Keratinocyte (primary cell): ENCODE results near the gene TRPM3. TPM values are rescaled to one million over a fixed set of nuclear protein-coding genes. Genes with fewer than 3 reads are reported as not detected.

Source experiments
- DNase-seq: peaks from one replicate; pipeline ENCODE4 v3.0.0-alpha.2; 2011; ENCODE audit warnings: low read depth, missing footprints, low spot score
- FAIRE-seq: peaks from 2 replicates; lab custom pipeline; 2011; peaks lifted over from hg19 to GRCh38; lab: Jason Lieb, UNC
- H2AFZ ChIP-seq: 2 replicates; pipeline ENCODE4 v1.6.0; 2012; ENCODE audit warnings: low read length, control low read depth, inconsistent platforms; ENCODE audit not compliant: control insufficient read depth
- H3K27ac ChIP-seq: 2 replicates; pipeline ENCODE4 v1.5.1; 2011; ENCODE audit warnings: low read length; ENCODE audit not compliant: control insufficient read depth, insufficient read depth
- H3K27me3 ChIP-seq: 3 replicates; pipeline ENCODE4 v1.6.0; 2011; ENCODE audit warnings: low read length; ENCODE audit not compliant: control insufficient read depth, insufficient read depth; ENCODE audit errors: extremely low read depth
- H3K36me3 ChIP-seq, 2 experiments: 2 replicates in 1 of 2; 3 replicates in 1 of 2; pipeline ENCODE4 v1.5.1; 2011; ENCODE audit warnings: low read length in 2 of 2, mild to moderate bottlenecking in 1 of 2; ENCODE audit not compliant: control insufficient read depth in 2 of 2, insufficient read depth in 2 of 2; ENCODE audit errors: extremely low read depth in 1 of 2
- H3K4me1 ChIP-seq: 3 replicates; pipeline ENCODE4 v1.5.1; 2011; ENCODE audit warnings: low read length; ENCODE audit not compliant: control insufficient read depth, insufficient read depth; ENCODE audit errors: extremely low read depth
- H3K4me2 ChIP-seq: 3 replicates; pipeline ENCODE4 v1.6.0; 2011; ENCODE audit warnings: low read depth, low read length; ENCODE audit not compliant: control insufficient read depth, insufficient read depth; ENCODE audit errors: extremely low read depth
- H3K4me3 ChIP-seq, 3 experiments: fragments of 200-600 bp in 1 of 3; sonication (generic) in 1 of 3; 2 replicates in 2 of 3; 3 replicates in 1 of 3; pipeline ENCODE4 v1.5.1; 2011 to 2016; ENCODE audit warnings: low read length in 3 of 3, mild to moderate bottlenecking in 3 of 3, control low read depth in 2 of 3, inconsistent platforms in 1 of 3, low read depth in 1 of 3, mixed read lengths in 1 of 3, mixed run types in 1 of 3, moderate library complexity in 1 of 3; ENCODE audit not compliant: control insufficient read depth in 2 of 3, insufficient read depth in 2 of 3; ENCODE audit errors: extremely low read depth in 1 of 3
- H3K79me2 ChIP-seq: 2 replicates; pipeline ENCODE4 v1.6.0; 2012; ENCODE audit warnings: low read length; ENCODE audit not compliant: control insufficient read depth, insufficient read depth
- H3K9ac ChIP-seq: 3 replicates; pipeline ENCODE4 v1.6.0; 2011; ENCODE audit warnings: low read length; ENCODE audit not compliant: control insufficient read depth, insufficient read depth; ENCODE audit errors: extremely low read depth
- H3K9me1 ChIP-seq: 3 replicates; pipeline ENCODE4 v1.6.0; 2011; ENCODE audit warnings: low read length; ENCODE audit not compliant: control insufficient read depth, insufficient read depth; ENCODE audit errors: extremely low read depth
- H3K9me3 ChIP-seq: 2 replicates; pipeline ENCODE4 v1.5.1; 2012; ENCODE audit warnings: low read depth, low read length; ENCODE audit not compliant: control insufficient read depth
- H4K20me1 ChIP-seq: 3 replicates; pipeline ENCODE4 v1.6.0; 2011; ENCODE audit warnings: low read length; ENCODE audit not compliant: control insufficient read depth, insufficient read depth; ENCODE audit errors: extremely low read depth
- EZH2 ChIP-seq: IDR thresholded peaks from one replicate; pipeline ENCODE4 v1.6.1; 2012; ENCODE audit warnings: inconsistent platforms, mild to moderate bottlenecking, low read length, moderate library complexity
- dilution Hi-C: fragments of 300-500 bp; cut with MboI; formaldehyde crosslinking; loops from one replicate; pipeline ENCODE4 v1.7.0; 2020; ENCODE audit warnings: low sequenced_read_pairs; ENCODE audit not compliant: extremely low pct_ligation_motif_present
- polyA plus RNA-seq, 5 experiments: library from polyadenylated mRNA; depleted of rRNA in 3 of 5; stranded (reverse) in 3 of 5; stranded (forward) in 1 of 5; unstranded in 1 of 5; fragments of >200 nt; gene quantifications; 1 replicate in 1 of 5; 2 replicates in 3 of 5; 3 replicates in 1 of 5; pipeline versions ENCODE4 v1.2.1 to v1.2.3, GENCODE V29; 2011 to 2012; ENCODE audit warnings: missing spikeins in 2 of 5, low read depth in 1 of 5, low replicate concordance in 1 of 5
- TF ChIP-seq, protein P1 (sequence below), 3 experiments: IDR thresholded peaks in 1 of 3; conservative IDR thresholded peaks in 1 of 3; optimal IDR thresholded peaks in 1 of 3; 2 replicates in 2 of 3; 3 replicates in 1 of 3; pipeline versions ENCODE3 to v1.5.1; 2011; ENCODE audit warnings: low read length in 3 of 3, mild to moderate bottlenecking in 3 of 3, moderate library complexity in 2 of 3, control low read depth in 1 of 3, inconsistent platforms in 1 of 3; ENCODE audit not compliant: insufficient read depth in 2 of 3; ENCODE audit errors: extremely low read depth in 1 of 3

TRPM3 gene
- polyA plus RNA-seq, 1 donor (not counting 4 experiments of a cell fraction or from before 2014, with no cell fraction given): 0.03 TPM

DNA sequence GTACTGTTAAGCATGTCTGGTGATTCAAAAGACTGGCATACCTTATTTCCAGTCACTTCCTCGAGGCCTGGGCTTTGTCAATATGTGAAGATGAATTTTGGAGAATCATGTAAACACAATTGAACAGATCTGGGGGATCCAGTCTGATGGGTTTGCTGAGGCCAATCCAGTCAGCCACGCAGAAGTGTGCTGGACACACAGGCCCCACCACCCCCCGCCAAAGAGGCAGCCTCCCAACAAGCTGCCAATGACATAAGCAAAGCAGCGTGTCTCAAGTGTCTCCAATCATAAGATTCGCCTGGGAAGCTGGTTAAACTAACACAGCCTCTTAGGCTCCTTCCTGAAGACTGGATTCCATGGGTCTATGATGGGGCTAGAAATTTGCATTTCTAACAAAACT, 514.1 kb downstream of the TRPM3 start:
- DNase-seq: no peak
- Histone ChIP-seq H3K9me3 (no peaks in the 10 kb centered on the region), H4K20me1 (no peaks in the 10 kb centered on the region), H3K9me1 (no peaks in the 10 kb centered on the region), H3K4me2 (no peak overlapping the region), H3K9ac (no peak overlapping the region), H3K36me3 (no peaks in the 10 kb centered on the region), H3K27ac (no peak overlapping the region), H3K27me3 (no peaks in the 10 kb centered on the region), H3K4me1 (no peaks in the 10 kb centered on the region), H3K79me2 (no peaks in the 10 kb centered on the region), H3K4me3 (no peak overlapping the region), H2AFZ (no peak overlapping the region)
- no peak for FAIRE-seq
- TF ChIP-seq, protein P1, sequence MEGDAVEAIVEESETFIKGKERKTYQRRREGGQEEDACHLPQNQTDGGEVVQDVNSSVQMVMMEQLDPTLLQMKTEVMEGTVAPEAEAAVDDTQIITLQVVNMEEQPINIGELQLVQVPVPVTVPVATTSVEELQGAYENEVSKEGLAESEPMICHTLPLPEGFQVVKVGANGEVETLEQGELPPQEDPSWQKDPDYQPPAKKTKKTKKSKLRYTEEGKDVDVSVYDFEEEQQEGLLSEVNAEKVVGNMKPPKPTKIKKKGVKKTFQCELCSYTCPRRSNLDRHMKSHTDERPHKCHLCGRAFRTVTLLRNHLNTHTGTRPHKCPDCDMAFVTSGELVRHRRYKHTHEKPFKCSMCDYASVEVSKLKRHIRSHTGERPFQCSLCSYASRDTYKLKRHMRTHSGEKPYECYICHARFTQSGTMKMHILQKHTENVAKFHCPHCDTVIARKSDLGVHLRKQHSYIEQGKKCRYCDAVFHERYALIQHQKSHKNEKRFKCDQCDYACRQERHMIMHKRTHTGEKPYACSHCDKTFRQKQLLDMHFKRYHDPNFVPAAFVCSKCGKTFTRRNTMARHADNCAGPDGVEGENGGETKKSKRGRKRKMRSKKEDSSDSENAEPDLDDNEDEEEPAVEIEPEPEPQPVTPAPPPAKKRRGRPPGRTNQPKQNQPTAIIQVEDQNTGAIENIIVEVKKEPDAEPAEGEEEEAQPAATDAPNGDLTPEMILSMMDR (optimal IDR thresholded peaks at IDR 0.05 in 1 of 3, IDR thresholded peaks at IDR 0.05 in 1 of 3, conservative IDR thresholded peaks at IDR 0.05 in 1 of 3; ENCODE audit: extremely low read depth in 1 of 3, insufficient read depth in 2 of 3, low read length in 3 of 3): no peak
- no peak for TF ChIP-seq EZH2
- dilution Hi-C loops: loop anchor here (25.0 kb wide), 1 partner anchor 95 kb away; no protein-coding TSS in a partner anchor

DNA sequence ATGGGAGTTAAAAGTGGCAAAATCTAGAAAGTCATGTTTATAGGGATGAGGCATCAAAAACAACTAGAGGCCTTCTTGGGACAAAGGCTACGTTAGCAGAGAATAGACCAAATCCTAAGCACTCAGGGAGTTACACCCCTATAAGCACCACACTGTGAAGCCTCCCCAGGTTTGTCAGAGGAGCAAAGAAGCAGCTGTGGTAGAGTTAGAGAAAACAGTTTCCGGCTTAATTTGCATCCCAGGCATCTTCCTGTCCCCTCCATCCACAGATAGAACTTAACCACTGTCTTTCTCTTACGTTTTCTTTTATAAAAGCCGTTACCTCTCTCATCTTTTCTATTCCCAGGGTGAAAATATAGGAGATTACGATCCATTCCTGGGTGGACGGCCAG, 518.4 kb downstream of the TRPM3 start:
- Histone ChIP-seq H3K36me3 (no peaks in the 10 kb centered on the region), H3K4me3 (no peak overlapping the region), H3K27ac (no peak overlapping the region), H3K9me1 (no peaks in the 10 kb centered on the region), H2AFZ (no peak overlapping the region), H3K9ac (no peak overlapping the region), H4K20me1 (no peaks in the 10 kb centered on the region), H3K4me2 (no peak overlapping the region), H3K9me3 (no peaks in the 10 kb centered on the region), H3K79me2 (no peaks in the 10 kb centered on the region), H3K27me3 (peaks cover 3% of the 10 kb centered on the region), H3K4me1 (peaks cover 3% of the 10 kb centered on the region)
- DNase-seq (no peak), FAIRE-seq (no peak)
- dilution Hi-C loops: loop anchor here (25.0 kb wide), 1 partner anchor 91 kb away; no protein-coding TSS in a partner anchor
- TF ChIP-seq, protein P1 (optimal IDR thresholded peaks at IDR 0.05 in 1 of 3, IDR thresholded peaks at IDR 0.05 in 1 of 3, conservative IDR thresholded peaks at IDR 0.05 in 1 of 3; ENCODE audit: extremely low read depth in 1 of 3, insufficient read depth in 2 of 3, low read length in 3 of 3): no peak
- no peak for TF ChIP-seq EZH2
